Small intestine (tissue), 7 donors: ENCODE data around the gene PLCB4. TPM values are rescaled to one million over a fixed set of nuclear protein-coding genes. Genes with fewer than 3 reads are reported as not detected.

Experiments
- DNase-seq, 2 donors: peaks; one replicate each; pipeline versions ENCODE4 v3.0.0 to v3.0.0-alpha.2; 2013
- FAIRE-seq: peaks from 2 replicates; lab custom pipeline; 2012; peaks lifted over from hg19 to GRCh38; lab: Jason Lieb, UNC
- H3K27ac ChIP-seq, 3 donors: one replicate each; pipeline ENCODE4 v1.5.1; 2013; ENCODE audit warnings: low read length in 2 of 3, mild to moderate bottlenecking in 2 of 3, control low read depth in 1 of 3, inconsistent platforms in 1 of 3, low read depth in 1 of 3, moderate library complexity in 1 of 3
- H3K27me3 ChIP-seq, 3 donors: one replicate each; pipeline ENCODE4 v1.6.1; 2013; ENCODE audit warnings: low read length in 3 of 3, inconsistent platforms in 1 of 3; ENCODE audit not compliant: control insufficient read depth in 3 of 3, insufficient read depth in 3 of 3
- H3K36me3 ChIP-seq, 3 donors: one replicate each; pipeline ENCODE4 v1.6.1; 2013; ENCODE audit warnings: low read length in 3 of 3, inconsistent platforms in 1 of 3, low read depth in 1 of 3, mild to moderate bottlenecking in 1 of 3, moderate library complexity in 1 of 3; ENCODE audit not compliant: control insufficient read depth in 3 of 3, insufficient read depth in 2 of 3
- H3K4me1 ChIP-seq, 3 donors: one replicate each; pipeline ENCODE4 v1.6.1; 2013; ENCODE audit warnings: low read length in 2 of 3, inconsistent platforms in 1 of 3, low read depth in 1 of 3, mild to moderate bottlenecking in 1 of 3, moderate library complexity in 1 of 3; ENCODE audit not compliant: control insufficient read depth in 3 of 3, insufficient read depth in 2 of 3
- H3K4me3 ChIP-seq, 3 donors: one replicate each; pipeline ENCODE4 v1.5.1; 2013; ENCODE audit warnings: low read length in 3 of 3, control low read depth in 1 of 3, inconsistent platforms in 1 of 3, low read depth in 1 of 3, mild to moderate bottlenecking in 1 of 3, moderate library complexity in 1 of 3
- H3K9me3 ChIP-seq, 2 donors: one replicate each; pipeline ENCODE4 v1.6.1; 2013; ENCODE audit warnings: low read depth in 1 of 2, low read length in 1 of 2; ENCODE audit not compliant: control insufficient read depth in 2 of 2, insufficient read depth in 1 of 2
- WGBS, 3 donors: extraction: QIAGEN DNeasy Blood & Tissue Kit; methylation state at CpG; one replicate each; pipeline ENCODE4 v1.1.7; 2013; 5-methylcytosine and 5-hydroxymethylcytosine counted together
- polyA plus RNA-seq, 4 donors: library from polyadenylated mRNA; stranded (reverse) in 3 of 4; unstranded in 1 of 4; fragments of 200-250 nt in 3 of 4; fragments of 120-200 nt in 1 of 4; gene quantifications; one replicate each; pipeline versions ENCODE4 v1.2.1 to v1.2.3, GENCODE V29; 2013
- donor health status: healthy with polysubstance abuse.
- donor health status: control.
- donor health status: control.
- donor health status: Bipolar disorder and iron deficiency.
- donor health status: healthy.

The PLCB4 gene
- polyA plus RNA-seq, 4 donors, result under 0.01 to 14.4 (median 3.4) TPM

DNA sequence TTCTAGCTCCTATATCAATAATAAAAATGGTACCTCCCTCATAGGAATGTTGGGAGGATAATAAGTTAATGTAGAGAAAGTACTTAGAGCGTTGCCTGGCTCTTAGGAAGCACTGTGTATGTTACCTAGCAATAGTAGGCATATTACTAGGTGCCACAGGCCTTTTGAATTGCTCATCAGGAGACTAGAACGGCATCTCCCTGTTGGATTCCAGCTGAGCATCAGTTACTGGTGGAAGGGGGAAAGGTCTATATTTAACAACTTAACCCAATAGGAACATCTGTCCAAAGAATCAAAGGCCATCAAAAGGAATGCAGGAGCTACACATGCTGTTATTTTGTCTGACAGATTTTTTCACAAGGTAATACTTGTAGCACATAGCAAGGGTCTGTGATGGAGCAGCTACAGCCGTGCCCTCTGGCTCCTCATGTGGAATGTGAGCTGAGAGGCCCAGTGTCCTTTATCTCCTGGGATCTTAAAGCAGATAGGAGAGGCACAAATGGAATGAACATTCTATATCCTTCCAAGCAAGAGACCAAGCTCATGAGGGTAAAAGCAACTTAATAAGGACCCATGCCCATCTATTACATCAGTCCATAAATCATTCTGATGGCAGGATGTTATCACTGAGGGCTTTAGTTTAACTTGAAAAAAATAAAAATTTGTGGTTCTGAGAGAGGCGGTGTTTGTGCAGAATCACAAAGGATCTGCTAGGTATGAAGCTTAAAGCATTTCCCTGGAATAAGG, 260.6 kb downstream of the PLCB4 start:
- Histone ChIP-seq H3K9me3 (no peaks in the 10 kb centered on the region), H3K27me3 (no peaks in the 10 kb centered on the region), H3K4me3 (no peak overlapping the region), H3K27ac (peak overlapping the region in 1 of 3 donors; percentile 77), H3K36me3 (no peaks in the 10 kb centered on the region), H3K4me1 (peaks cover 0 to 73% (median 0%) of the 10 kb centered on the region in 3 donors)
- DNase-seq, result peak in 1 of 2 donors; percentile 44
- FAIRE-seq, result no peak
- 48 to 67% (median 55%) methylated on average over 4 of the region's 4 CpGs for WGBS, 3 donors

DNA sequence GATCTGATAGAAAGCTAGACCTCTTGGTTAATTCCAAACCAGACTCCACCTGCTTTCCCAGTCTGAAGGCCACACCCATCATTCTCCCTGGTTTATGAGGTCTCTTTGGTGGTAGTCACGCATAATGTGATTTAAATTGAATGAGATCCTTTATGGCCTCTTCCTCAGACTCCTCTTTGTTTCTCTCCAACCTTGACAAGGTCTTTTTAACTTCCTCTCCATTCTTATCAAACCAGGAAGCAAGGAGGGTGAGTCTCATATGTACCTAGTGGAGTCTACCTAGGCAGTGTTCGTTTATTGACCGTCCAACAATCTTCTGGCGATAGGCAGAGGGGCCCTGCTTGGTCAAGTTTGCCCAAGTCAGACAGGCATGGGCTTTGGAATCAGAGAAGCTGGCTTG, 261.3 kb downstream of the PLCB4 start:
- Histone ChIP-seq H3K4me3 (no peak overlapping the region), H3K4me1 (peaks cover 0 to 72% (median 0%) of the 10 kb centered on the region in 3 donors), H3K27ac (peak overlapping the region; percentile 25 to 86 (median 77)), H3K27me3 (no peaks in the 10 kb centered on the region), H3K36me3 (no peaks in the 10 kb centered on the region), H3K9me3 (no peaks in the 10 kb centered on the region)
- 13 to 74% (median 47%) methylated on average over 4 of the region's 4 CpGs for WGBS, 3 donors
- FAIRE-seq (no peak), DNase-seq (peak; percentile 83 to 91)

GRCh38 chr20:9331707-9332435, 263.0 kb downstream of the PLCB4 start:
- FAIRE-seq, result no peak
- Histone ChIP-seq H3K4me3 (no peak overlapping the region), H3K9me3 (no peaks in the 10 kb centered on the region), H3K36me3 (no peaks in the 10 kb centered on the region), H3K4me1 (peaks cover 0 to 57% (median 0%) of the 10 kb centered on the region in 3 donors), H3K27ac (peak overlapping the region in 1 of 3 donors; percentile 77), H3K27me3 (no peaks in the 10 kb centered on the region)
- WGBS, 3 donors, result 85 to 92% (median 91%) methylated on average over 2 of the region's 2 CpGs
- DNase-seq, result no peak

- H3K4me1 ChIP-seq, result peaks cover 0 to 54% (median 0%) of the 10 kb centered on the region in 3 donors
- H3K4me3 ChIP-seq, result no peak overlapping the region
- no peaks in the 10 kb centered on the region for H3K27me3 ChIP-seq
- H3K36me3 ChIP-seq, result no peaks in the 10 kb centered on the region
- WGBS, 3 donors, result 13 to 33% (median 16%) methylated on average over 3 of the region's 3 CpGs
- no peaks in the 10 kb centered on the region for H3K9me3 ChIP-seq
- DNase-seq (peak; percentile 42 to 54), FAIRE-seq (no peak)
- H3K27ac ChIP-seq, result peak overlapping the region in 1 of 3 donors; percentile 77
Observed at GRCh38 chr20:9332791-9333479, 264.0 kb downstream of the PLCB4 start.

- peaks cover 0 to 35% (median 0%) of the 10 kb centered on the region in 3 donors for H3K4me1 ChIP-seq
- H3K36me3 ChIP-seq, result peaks cover 0 to 2% (median 0%) of the 10 kb centered on the region in 3 donors
- no peaks in the 10 kb centered on the region for H3K27me3 ChIP-seq
- WGBS, 3 donors, result 89 to 93% (median 91%) methylated on average over 3 of the region's 3 CpGs
- H3K9me3 ChIP-seq, result no peaks in the 10 kb centered on the region
- H3K4me3 ChIP-seq, result peak overlapping the region in 1 of 3 donors; percentile 10
- H3K27ac ChIP-seq, result no peak overlapping the region
- FAIRE-seq (no peak), DNase-seq (no peak)
Observed at GRCh38 chr20:9334866-9335265, 266.0 kb downstream of the PLCB4 start.

GRCh38 chr20:9338101-9338500, 269.2 kb downstream of the PLCB4 start:
- FAIRE-seq (no peak), DNase-seq (no peak)
- H3K9me3 ChIP-seq, result no peaks in the 10 kb centered on the region
- H3K36me3 ChIP-seq, result peaks cover 0 to 2% (median 0%) of the 10 kb centered on the region in 3 donors
- H3K27me3 ChIP-seq, result no peaks in the 10 kb centered on the region
- H3K4me1 ChIP-seq, result peaks cover 0 to 5% (median 0%) of the 10 kb centered on the region in 3 donors
- H3K27ac ChIP-seq, result no peak overlapping the region
- no peak overlapping the region for H3K4me3 ChIP-seq

DNA sequence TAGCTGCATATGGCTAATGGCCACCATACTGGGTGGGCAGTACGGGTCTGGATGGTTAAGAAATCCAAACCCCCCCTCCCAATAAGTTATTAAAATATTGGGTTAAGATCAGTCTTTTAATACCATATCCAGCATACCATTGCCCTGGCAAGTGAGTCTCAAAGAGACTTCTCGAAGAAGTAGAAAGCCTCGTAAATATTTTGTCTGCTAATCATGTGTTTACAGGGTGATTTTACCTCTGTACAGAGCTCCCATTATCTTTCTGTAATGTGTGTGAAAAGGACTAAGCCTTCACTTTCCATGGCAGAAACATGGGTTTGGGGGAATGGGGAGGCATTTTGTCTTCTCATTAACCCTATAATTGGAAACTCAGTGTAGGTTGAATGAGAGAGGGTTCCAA, 270.8 kb downstream of the PLCB4 start:
- FAIRE-seq, result no peak
- no peak for DNase-seq
- no peak overlapping the region for H3K4me3 ChIP-seq
- no peaks in the 10 kb centered on the region for H3K27me3 ChIP-seq
- WGBS, 3 donors, result 75 to 94% (median 86%) methylated on average over 3 of the region's 3 CpGs
- H3K27ac ChIP-seq, result no peak overlapping the region
- H3K36me3 ChIP-seq, result peaks cover 0 to 2% (median 0%) of the 10 kb centered on the region in 3 donors
- H3K9me3 ChIP-seq, result no peaks in the 10 kb centered on the region
- H3K4me1 ChIP-seq, result no peaks in the 10 kb centered on the region

DNA sequence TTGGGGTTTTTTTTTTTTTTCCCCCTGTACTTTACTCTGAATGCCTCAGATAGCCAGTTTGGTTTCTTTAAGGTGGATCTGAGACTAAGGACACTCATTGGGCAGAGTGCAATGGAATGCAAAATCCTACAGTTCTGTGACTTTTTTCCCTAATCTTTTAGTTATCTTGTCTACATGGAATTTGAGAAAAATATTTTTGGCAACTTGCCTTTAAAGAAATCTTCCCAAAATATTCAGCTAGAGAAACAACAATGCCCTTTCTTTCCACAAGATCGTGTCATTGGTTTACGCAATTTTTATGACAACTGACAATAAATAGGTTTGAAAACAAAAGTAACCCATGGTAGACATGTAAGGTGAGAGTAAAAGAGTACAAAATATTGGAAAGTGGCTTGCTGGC, 273.8 kb downstream of the PLCB4 start:
- 58 to 75% (median 65%) methylated on average over 2 of the region's 2 CpGs for WGBS, 3 donors
- DNase-seq, result no peak
- Histone ChIP-seq H3K27me3 (no peaks in the 10 kb centered on the region), H3K9me3 (no peaks in the 10 kb centered on the region), H3K4me3 (no peak overlapping the region), H3K36me3 (peaks cover 0 to 2% (median 0%) of the 10 kb centered on the region in 3 donors), H3K27ac (no peak overlapping the region), H3K4me1 (no peaks in the 10 kb centered on the region)
- FAIRE-seq, result no peak
